IMR-90 (cell line): ENCODE measurements around the gene ARAP2. TPM values are rescaled to one million over a fixed set of nuclear protein-coding genes. Genes with fewer than 3 reads are reported as not detected.

Experiments used
- ATAC-seq: fragments of 200-7000 bp; cut with Tn5 transposase; 2 replicates; pipeline ENCODE4 v1.9.1; 2020; ENCODE audit warnings: low read depth, mild to moderate bottlenecking, moderate library complexity
- BruUV-seq: library from RNA; stranded (reverse); fragments of 400-500 nt; replicated peaks from 2 replicates; lab custom pipeline; 2021; lab: Mats Ljungman, UMichigan
- CTCF ChIA-PET: fragments of 300-600 bp; formaldehyde crosslinking; extraction: SDS; loops from one replicate; lab custom pipeline; 2021; ENCODE audit warnings: antibody characterized with exemption; lab: Yijun Ruan, JAX
- POLR2A ChIA-PET: fragments of 300-600 bp; sonication (Branson Sonifier 250); formaldehyde crosslinking; loops from one replicate; lab custom pipeline; 2022; ENCODE audit warnings: antibody characterized with exemption; ENCODE audit not compliant: unreplicated experiment; lab: Charles Lee
- DNase-seq: peaks from one replicate; pipeline ENCODE4 v3.0.0; 2013
- H2AFZ ChIP-seq: replicated peaks from 2 replicates; pipeline ENCODE3; 2013; ENCODE audit warnings: low read length, mild to moderate bottlenecking; ENCODE audit not compliant: poor library complexity
- H2AK5ac ChIP-seq: 2 replicates; pipeline ENCODE4 v1.6.1; 2013; ENCODE audit warnings: low read depth, low read length, inconsistent platforms
- H2AK9ac ChIP-seq: replicated peaks from 2 replicates; pipeline ENCODE3; 2013; ENCODE audit warnings: mild to moderate bottlenecking, low read depth, low read length, moderate library complexity; ENCODE audit not compliant: poor library complexity
- H2BK120ac ChIP-seq: 2 replicates; pipeline ENCODE4 v1.6.1; 2013; ENCODE audit warnings: low read depth, low read length, inconsistent platforms
- H2BK15ac ChIP-seq: 3 replicates; pipeline ENCODE4 v1.6.1; 2013; ENCODE audit warnings: low read depth, low read length, inconsistent platforms
- H2BK20ac ChIP-seq: 2 replicates; pipeline ENCODE4 v1.6.1; 2013; ENCODE audit warnings: low read depth, mild to moderate bottlenecking, inconsistent platforms, low read length, moderate library complexity
- H2BK5ac ChIP-seq: 2 replicates; pipeline ENCODE4 v1.6.1; 2013; ENCODE audit warnings: mild to moderate bottlenecking, low read depth, low read length, inconsistent platforms; ENCODE audit not compliant: poor library complexity, severe bottlenecking
- H3K14ac ChIP-seq: replicated peaks from 2 replicates; pipeline ENCODE4 v1.6.1; 2013; ENCODE audit warnings: low read depth, low read length, inconsistent platforms
- H3K18ac ChIP-seq: 2 replicates; pipeline ENCODE4 v1.6.1; 2013; ENCODE audit warnings: low read depth, low read length, control low read depth
- H3K23ac ChIP-seq: 2 replicates; pipeline ENCODE4 v1.6.1; 2013; ENCODE audit warnings: low read depth, low read length, inconsistent platforms
- H3K27ac ChIP-seq: 2 replicates; pipeline ENCODE4 v1.5.1; 2013; ENCODE audit warnings: mild to moderate bottlenecking, control low read depth, low read length; ENCODE audit not compliant: insufficient read depth
- H3K27me3 ChIP-seq: 2 replicates; pipeline ENCODE4 v1.6.1; 2013; ENCODE audit warnings: low read length; ENCODE audit not compliant: control insufficient read depth, insufficient read depth
- H3K36me3 ChIP-seq: 2 replicates; pipeline ENCODE4 v1.6.1; 2013; ENCODE audit warnings: low read length, mixed read lengths; ENCODE audit not compliant: control insufficient read depth, insufficient read depth
- H3K4ac ChIP-seq: 2 replicates; pipeline ENCODE4 v1.6.1; 2013; ENCODE audit warnings: low read depth, low read length, inconsistent platforms
- H3K4me1 ChIP-seq: 2 replicates; pipeline ENCODE4 v1.6.1; 2013; ENCODE audit warnings: low read length, mixed read lengths; ENCODE audit not compliant: control insufficient read depth, insufficient read depth
- H3K4me2 ChIP-seq: 2 replicates; pipeline ENCODE4 v1.6.1; 2013; ENCODE audit warnings: low read depth, mild to moderate bottlenecking, control low read depth, low read length, moderate library complexity
- H3K4me3 ChIP-seq: 2 replicates; pipeline ENCODE4 v1.5.1; 2013; ENCODE audit warnings: low read depth, mild to moderate bottlenecking, control low read depth, low read length, moderate library complexity; ENCODE audit not compliant: insufficient read depth
- H3K56ac ChIP-seq: 2 replicates; pipeline ENCODE4 v1.6.1; 2013; ENCODE audit warnings: low read length, inconsistent platforms; ENCODE audit not compliant: insufficient read depth; ENCODE audit errors: extremely low read depth
- H3K79me1 ChIP-seq, 2 experiments: 2 replicates each; pipeline ENCODE4 v1.6.1; 2013; ENCODE audit warnings: low read length in 2 of 2, inconsistent platforms in 1 of 2, low read depth in 1 of 2
- H3K9ac ChIP-seq: 2 replicates; pipeline ENCODE4 v1.6.1; 2013; ENCODE audit warnings: low read depth, low read length, control low read depth
- H3K9me1 ChIP-seq: 2 replicates; pipeline ENCODE4 v1.6.1; 2013; ENCODE audit warnings: low read length, inconsistent platforms; ENCODE audit not compliant: insufficient read depth
- H3K9me3 ChIP-seq: 2 replicates; pipeline ENCODE4 v1.6.1; 2013; ENCODE audit warnings: low read length; ENCODE audit not compliant: control insufficient read depth, insufficient read depth
- H4K20me1 ChIP-seq: 2 replicates; pipeline ENCODE4 v1.6.1; 2013; ENCODE audit warnings: low read length, inconsistent platforms; ENCODE audit not compliant: insufficient read depth
- H4K5ac ChIP-seq: 2 replicates; pipeline ENCODE4 v1.6.1; 2013; ENCODE audit warnings: mild to moderate bottlenecking, low read depth, low read length, control low read depth
- H4K8ac ChIP-seq, 2 experiments: 2 replicates each; pipeline ENCODE4 v1.6.1; 2013; ENCODE audit warnings: low read depth in 2 of 2, low read length in 2 of 2, control low read depth in 1 of 2, inconsistent platforms in 1 of 2
- H4K91ac ChIP-seq: 2 replicates; pipeline ENCODE4 v1.6.1; 2013; ENCODE audit warnings: low read depth, low read length, inconsistent platforms; ENCODE audit not compliant: insufficient read depth
- BHLHE40 ChIP-seq: fragments of 150-350 bp; IDR thresholded peaks from 2 replicates; pipeline ENCODE4 v1.6.1; 2016; ENCODE audit warnings: mild to moderate bottlenecking, low read depth, low read length
- CEBPB ChIP-seq: IDR thresholded peaks from 2 replicates; pipeline ENCODE4 v1.6.1; 2012; ENCODE audit warnings: low read depth, low read length, improper control_type of control experiment
- CTCF ChIP-seq: conservative IDR thresholded peaks from 2 replicates; pipeline ENCODE4 v1.5.1; 2012; ENCODE audit warnings: mild to moderate bottlenecking, low read depth, low read length, improper control_type of control experiment
- RAD21 ChIP-seq: IDR thresholded peaks from 2 replicates; pipeline ENCODE4 v1.6.1; 2012; ENCODE audit warnings: low read length, improper control_type of control experiment
- RCOR1 ChIP-seq: IDR thresholded peaks from 2 replicates; pipeline ENCODE4 v1.6.1; 2012; ENCODE audit warnings: mild to moderate bottlenecking, low read length, improper control_type of control experiment; ENCODE audit not compliant: insufficient replicate concordance
- RFX5 ChIP-seq: IDR thresholded peaks from 2 replicates; pipeline ENCODE4 v1.8.0; 2012; ENCODE audit warnings: low read depth, mild to moderate bottlenecking, low read length, moderate library complexity
- dilution Hi-C: fragments of 300-500 bp; cut with HindIII; formaldehyde crosslinking; loops from one replicate; pipeline ENCODE4 v1.14.3; 2018; ENCODE audit warnings: low sequenced_read_pairs; ENCODE audit not compliant: unreplicated experiment
- in situ Hi-C: fragments of 300-500 bp; cut with MboI; formaldehyde crosslinking; loops from 3 replicates; pipeline ENCODE4 v1.14.3; 2019; ENCODE audit warnings: low sequenced_read_pairs, inconsistent platforms, mixed read lengths
- intact Hi-C: fragments of 100-400 bp; cut with micrococcal nuclease; formaldehyde crosslinking; loops from 2 replicates; pipeline ENCODE4 v1.10.0; 2022
- polyA plus RNA-seq, 3 experiments: library from polyadenylated mRNA; depleted of rRNA; stranded (reverse); fragments of >200 nt; gene quantifications; 2 replicates each; pipeline ENCODE4 v1.2.3, GENCODE V29; 2012; ENCODE audit warnings: low replicate concordance in 1 of 3
- total RNA-seq: library from RNA; depleted of rRNA; stranded (reverse); fragments of >200 nt; gene quantifications from 2 replicates; pipeline ENCODE4 v1.2.3, GENCODE V29; 2012

The ARAP2 gene
- total and polyA plus RNA-seq, 2 of the 4 experiments (the other 2 are of a cell fraction) = 0.32 to 1.8 TPM

- Histone ChIP-seq H3K14ac (no peak overlapping the region), H3K9me3 (peaks cover 6% of the 10 kb centered on the region), H3K56ac (no peak overlapping the region), H2AFZ (no peak overlapping the region), H2BK120ac (no peak overlapping the region), H3K9ac (no peak overlapping the region), H3K23ac (no peak overlapping the region), H2BK20ac (no peak overlapping the region), H3K36me3 (no peaks in the 10 kb centered on the region), H4K91ac (no peak overlapping the region), H3K18ac (no peak overlapping the region), H3K4ac (no peak overlapping the region), H3K4me3 (no peak overlapping the region), H3K79me1 (no peaks in the 10 kb centered on the region), H4K5ac (no peak overlapping the region), H3K27me3 (no peaks in the 10 kb centered on the region), H4K20me1 (no peaks in the 10 kb centered on the region), H3K9me1 (no peaks in the 10 kb centered on the region), H3K27ac (no peak overlapping the region), H3K4me2 (no peak overlapping the region), H2BK5ac (no peak overlapping the region), H3K4me1 (no peaks in the 10 kb centered on the region), H2AK9ac (no peak overlapping the region), H2BK15ac (no peak overlapping the region), H2AK5ac (no peak overlapping the region), H4K8ac (no peak overlapping the region)
- DNase-seq (no peak), ATAC-seq (no peak)
- POLR2A ChIA-PET = no interaction called here
- CTCF ChIA-PET = no interaction called here
- in situ Hi-C loops = no loop called here
- intact Hi-C loops = no loop called here
- no TSS peak for BruUV-seq
- dilution Hi-C loops = no loop called here
- TF ChIP-seq CTCF (no peak), RAD21 (no peak), RFX5 (no peak), CEBPB (no peak), BHLHE40 (no peak), RCOR1 (no peak)
Measured at GRCh38 chr4:36064117-36064516, 180.2 kb downstream of the ARAP2 start.
